HG02588 (cell line): ENCODE measurements around the gene RILPL1.
A peak's percentile ranks its signal among the peaks of the same experiment; 100 is the strongest.
"Not testable (repeated sequence)": the region's sequence is repeated elsewhere in the genome, so short reads cannot be mapped to it uniquely, and the experiment has no call there.

Experiments
- ATAC-seq: cut with Tn5 transposase; IDR thresholded peaks from one replicate; pipeline ENCODE4 v1.9.1; 2021; ENCODE audit warnings: mild to moderate bottlenecking, moderate library complexity; ENCODE audit not compliant: unreplicated experiment

RILPL1 gene

DNA sequence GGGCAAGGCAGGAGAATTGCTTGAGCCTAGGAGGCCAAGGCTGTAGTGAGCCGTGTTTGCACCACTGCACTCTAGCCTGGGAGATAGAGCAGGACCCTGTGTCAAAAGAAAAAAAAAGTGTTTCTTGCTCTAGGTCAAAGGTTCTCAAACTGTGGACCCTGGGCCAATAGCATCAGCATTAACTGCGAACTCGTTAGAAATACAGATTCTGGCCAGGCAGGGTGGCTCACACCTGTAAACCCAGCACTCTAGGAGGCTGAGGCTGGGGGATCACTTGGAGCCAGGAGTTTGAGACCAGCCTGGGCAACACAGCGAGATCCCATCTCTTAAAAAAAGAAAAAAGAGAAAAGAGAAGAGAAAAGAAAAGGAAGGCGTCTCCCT lies 97.9 kb downstream of the RILPL1 start:
- no peak for ATAC-seq

DNA sequence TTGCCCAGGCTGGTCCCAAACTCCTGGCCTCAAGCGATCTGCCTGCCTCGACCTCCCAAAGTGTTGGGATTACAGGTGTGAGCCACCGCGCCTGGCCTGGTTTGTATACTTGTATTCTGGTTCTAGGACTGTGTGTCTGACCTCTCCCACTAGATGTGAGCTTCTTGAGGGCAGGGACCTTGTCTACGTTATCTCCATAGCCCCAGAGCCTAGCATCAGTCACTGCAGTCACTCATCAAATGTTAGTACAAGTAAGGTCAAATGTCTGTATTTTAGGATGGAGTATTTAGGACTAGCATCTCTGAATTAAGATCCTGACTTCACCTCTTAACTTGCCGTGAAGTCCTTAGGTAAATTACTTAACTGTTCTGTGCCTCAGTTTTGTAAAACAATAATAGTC lies 99.9 kb downstream of the RILPL1 start:
- no peak for ATAC-seq

DNA sequence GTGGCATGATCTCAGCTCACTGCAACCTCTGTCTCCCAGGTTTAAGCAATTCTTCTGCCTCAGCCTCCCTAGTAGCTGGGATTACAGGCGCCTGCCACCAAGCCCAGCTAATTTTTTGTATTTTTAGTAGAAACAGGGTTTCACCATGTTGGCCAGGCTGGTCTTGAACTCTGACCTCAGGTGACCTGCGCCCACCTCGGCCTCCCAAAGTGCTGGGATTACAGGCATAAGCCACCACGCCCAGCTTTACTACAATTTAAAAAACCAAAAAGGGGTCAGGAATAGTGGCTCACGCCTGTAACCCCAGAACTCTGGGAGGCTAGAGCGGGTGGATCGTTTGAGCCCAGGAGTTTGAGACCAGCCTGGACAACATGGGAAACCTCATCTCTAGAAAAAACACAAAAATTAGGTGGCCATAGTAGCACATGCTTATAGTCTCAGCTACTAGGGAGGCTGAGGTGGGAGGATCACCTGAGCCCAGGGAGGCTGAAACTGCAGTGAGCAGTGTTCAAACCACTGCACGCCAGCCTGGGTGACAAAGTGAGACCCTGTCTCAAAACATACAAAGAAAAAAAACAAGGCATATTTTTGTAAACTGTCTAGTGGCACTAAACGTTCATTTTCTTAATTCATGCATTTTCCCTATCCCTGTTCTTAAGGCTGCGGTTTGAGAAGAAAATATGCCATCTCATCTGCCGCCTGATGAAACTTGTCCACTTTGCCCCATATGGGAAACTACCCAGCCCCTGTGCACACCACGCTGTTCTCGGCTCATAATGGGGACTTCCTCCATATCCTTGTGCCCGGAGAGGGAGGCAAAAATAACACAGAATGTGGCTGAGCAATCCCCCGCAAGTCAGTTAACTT lies 101.3 kb downstream of the RILPL1 start:
- ATAC-seq: not testable (repeated sequence)

DNA sequence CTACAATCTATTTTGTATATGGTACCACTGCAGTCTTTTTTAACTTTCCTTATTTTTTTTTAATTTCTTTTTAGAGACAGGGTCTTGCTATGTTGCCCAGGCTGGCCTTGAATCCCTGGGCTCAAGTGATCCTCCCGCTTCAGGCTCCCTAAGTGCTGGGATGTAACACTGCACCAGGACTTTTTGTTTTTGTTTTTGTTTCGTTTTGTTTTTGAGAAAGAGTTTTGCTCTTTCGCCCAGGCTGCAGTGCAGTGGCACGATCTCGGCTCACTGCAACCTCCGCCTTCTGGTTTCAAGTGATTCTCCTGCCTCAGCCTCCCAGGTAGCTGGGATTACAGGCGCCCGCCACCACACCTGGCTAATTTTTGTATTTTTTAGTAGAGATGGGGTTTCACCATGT lies 104.4 kb downstream of the RILPL1 start:
- not testable (repeated sequence) for ATAC-seq

DNA sequence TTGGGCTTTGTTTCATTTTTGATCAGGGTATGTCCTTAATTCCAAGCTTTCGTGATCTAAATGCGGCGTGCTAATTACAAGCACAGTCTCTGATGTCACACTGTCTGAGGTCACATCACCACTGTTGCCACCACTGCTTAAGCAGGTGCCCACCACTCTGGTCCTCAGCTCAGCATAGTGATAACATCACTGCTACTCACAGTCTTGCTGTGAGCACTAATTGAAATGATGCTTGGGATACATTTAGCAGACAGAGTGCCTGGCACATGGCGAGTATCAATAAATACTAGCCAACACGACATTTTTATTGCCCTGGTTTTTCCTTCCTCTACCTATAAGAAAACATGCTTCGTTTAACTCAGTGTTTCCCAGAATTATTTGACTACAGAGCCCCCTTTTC lies 104.9 kb downstream of the RILPL1 start:
- ATAC-seq: no peak

DNA sequence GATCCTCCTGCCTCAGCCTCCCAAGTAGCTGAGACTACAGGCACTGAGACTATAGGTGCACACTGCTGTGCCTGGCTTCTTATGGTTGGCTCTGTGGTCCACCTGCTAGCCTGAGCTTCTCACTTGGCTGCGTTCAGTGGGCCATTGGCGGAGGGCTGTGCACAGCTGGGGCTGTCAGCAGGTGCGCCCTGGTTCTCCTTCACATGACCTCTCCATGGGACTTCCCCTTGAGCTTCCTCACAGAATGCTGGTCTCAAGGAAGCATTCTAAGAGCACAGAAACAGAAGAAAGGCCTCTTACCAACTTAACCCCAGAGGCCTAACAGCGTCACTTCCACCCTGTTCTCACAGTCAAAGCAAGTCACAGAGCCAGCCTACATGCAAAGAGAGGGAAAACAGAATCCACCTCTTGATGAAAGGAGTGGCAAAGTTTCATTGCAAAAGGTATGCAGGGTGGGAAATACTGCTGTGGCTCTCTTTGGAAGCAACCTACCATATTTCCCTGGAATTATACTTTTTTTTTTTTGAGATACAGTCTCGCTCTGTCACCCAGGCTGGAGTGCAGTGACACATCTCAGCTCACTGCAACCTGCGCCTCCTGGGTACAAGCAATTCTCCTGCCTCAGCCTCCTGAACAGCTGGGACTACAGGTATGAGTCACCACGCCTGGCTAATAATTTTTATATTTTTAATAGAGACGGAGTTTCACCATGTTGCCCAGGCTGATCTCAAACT lies 106.3 kb downstream of the RILPL1 start:
- ATAC-seq: peak; percentile 90

DNA sequence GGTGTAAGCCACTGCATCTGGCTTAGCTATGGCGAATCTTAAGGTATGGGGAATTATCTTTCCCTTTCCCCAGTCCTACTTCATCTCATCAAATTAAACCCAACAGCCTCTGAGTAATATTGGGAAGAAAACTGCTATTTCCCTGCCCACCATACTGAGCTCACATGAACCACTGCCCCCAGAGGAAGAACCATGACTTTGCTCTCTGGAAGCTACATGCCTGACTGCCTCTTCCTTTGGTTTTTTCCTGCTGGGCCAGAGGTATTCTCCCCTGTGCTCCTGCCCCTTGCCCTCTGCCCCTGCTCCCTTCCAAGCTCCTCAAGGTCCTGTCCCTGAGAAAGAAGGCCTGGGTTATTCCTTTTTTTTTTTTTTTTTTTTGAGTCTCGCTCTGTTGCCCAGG lies 112.2 kb downstream of the RILPL1 start:
- ATAC-seq: no peak
